ENCODE data around the gene ATP10A. TPM values are rescaled to one million over a fixed set of nuclear protein-coding genes. Genes with fewer than 3 reads are reported as not detected.

Gene ATP10A
- total RNA-seq, 2 donors from 2014 or later: 5.6 to 14.3 TPM

GRCh38 chr15:25812073-25812472, 51.1 kb downstream of the ATP10A start:
- H3K9me3 ChIP-seq: no peaks in the 10 kb centered on the region
- H3K36me3 ChIP-seq: no peaks in the 10 kb centered on the region
- no peak overlapping the region for H3K4me3 ChIP-seq
- 73% methylated on average over 4 of the region's 4 CpGs for WGBS
- intact Hi-C loops (cut with DNase I): no loop called here
- H3K27ac ChIP-seq: no peak overlapping the region
- no peaks in the 10 kb centered on the region for H3K27me3 ChIP-seq (replicated peaks; ENCODE audit: insufficient read depth)
- TF ChIP-seq POLR2A (IDR thresholded peaks at IDR 0.05) (no peak), POLR2AphosphoS5 (IDR thresholded peaks at IDR 0.05) (no peak), CTCF (IDR thresholded peaks at IDR 0.05) (no peak)
- no peak for DNase-seq (ENCODE audit: low spot score)
- H3K4me1 ChIP-seq (replicated peaks): no peaks in the 10 kb centered on the region

GRCh38 chr15:25811481-25811906, 51.6 kb downstream of the ATP10A start:
- intact Hi-C loops (cut with DNase I): no loop called here
- no peaks in the 10 kb centered on the region for H3K4me1 ChIP-seq (replicated peaks)
- WGBS: 85% methylated on average over 9 of the region's 9 CpGs
- no peak for TF ChIP-seq POLR2AphosphoS5 (IDR thresholded peaks at IDR 0.05)
- TF ChIP-seq POLR2A (IDR thresholded peaks at IDR 0.05): no peak
- TF ChIP-seq CTCF (IDR thresholded peaks at IDR 0.05): no peak
- no peak overlapping the region for H3K27ac ChIP-seq
- H3K9me3 ChIP-seq: no peaks in the 10 kb centered on the region
- no peaks in the 10 kb centered on the region for H3K36me3 ChIP-seq
- no peak overlapping the region for H3K4me3 ChIP-seq
- no peaks in the 10 kb centered on the region for H3K27me3 ChIP-seq (replicated peaks; ENCODE audit: insufficient read depth)
- no peak for DNase-seq (ENCODE audit: low spot score)

GRCh38 chr15:25810631-25811091, 52.5 kb downstream of the ATP10A start:
- WGBS: 61% methylated on average over 13 of the region's 13 CpGs
- DNase-seq (ENCODE audit: low spot score): no peak
- H3K27ac ChIP-seq: no peak overlapping the region

GRCh38 chr15:25810154-25810553, 53.0 kb downstream of the ATP10A start:
- no peak for DNase-seq (ENCODE audit: low spot score)
- intact Hi-C loops (cut with DNase I): no loop called here
- H3K4me3 ChIP-seq: no peak overlapping the region
- no peak for TF ChIP-seq POLR2AphosphoS5 (IDR thresholded peaks at IDR 0.05)
- TF ChIP-seq CTCF (IDR thresholded peaks at IDR 0.05): no peak
- TF ChIP-seq POLR2A (IDR thresholded peaks at IDR 0.05): no peak
- no peak overlapping the region for H3K27ac ChIP-seq
- WGBS: 94% methylated on average over 8 of the region's 8 CpGs
- no peaks in the 10 kb centered on the region for H3K27me3 ChIP-seq (replicated peaks; ENCODE audit: insufficient read depth)
- no peaks in the 10 kb centered on the region for H3K4me1 ChIP-seq (replicated peaks)
- H3K36me3 ChIP-seq: no peaks in the 10 kb centered on the region
- no peaks in the 10 kb centered on the region for H3K9me3 ChIP-seq

More at GRCh38 chr15:25810631-25811091, 52.5 kb downstream of the ATP10A start:
- H3K36me3 ChIP-seq: no peaks in the 10 kb centered on the region
- H3K9me3 ChIP-seq: no peaks in the 10 kb centered on the region
- intact Hi-C loops (cut with DNase I): no loop called here
- no peaks in the 10 kb centered on the region for H3K4me1 ChIP-seq (replicated peaks)
- H3K4me3 ChIP-seq: no peak overlapping the region
- no peaks in the 10 kb centered on the region for H3K27me3 ChIP-seq (replicated peaks; ENCODE audit: insufficient read depth)
- TF ChIP-seq POLR2AphosphoS5 (IDR thresholded peaks at IDR 0.05) (no peak), POLR2A (IDR thresholded peaks at IDR 0.05) (no peak), CTCF (IDR thresholded peaks at IDR 0.05) (no peak)

GRCh38 chr15:25807063-25807462, 56.1 kb downstream of the ATP10A start:
- Histone ChIP-seq H3K4me3 (no peak overlapping the region), H3K36me3 (no peaks in the 10 kb centered on the region), H3K9me3 (no peaks in the 10 kb centered on the region), H3K27me3 (replicated peaks; ENCODE audit: insufficient read depth) (no peaks in the 10 kb centered on the region), H3K4me1 (replicated peaks) (no peaks in the 10 kb centered on the region), H3K27ac (no peak overlapping the region)
- TF ChIP-seq POLR2AphosphoS5 (IDR thresholded peaks at IDR 0.05) (no peak), CTCF (IDR thresholded peaks at IDR 0.05) (no peak), POLR2A (IDR thresholded peaks at IDR 0.05) (no peak)
- intact Hi-C loops (cut with DNase I): no loop called here
- WGBS: 88% methylated on average over 6 of the region's 6 CpGs
- no peak for DNase-seq (ENCODE audit: low spot score)
